ENCODE data around the gene PDGFB.

PDGFB gene

DNA sequence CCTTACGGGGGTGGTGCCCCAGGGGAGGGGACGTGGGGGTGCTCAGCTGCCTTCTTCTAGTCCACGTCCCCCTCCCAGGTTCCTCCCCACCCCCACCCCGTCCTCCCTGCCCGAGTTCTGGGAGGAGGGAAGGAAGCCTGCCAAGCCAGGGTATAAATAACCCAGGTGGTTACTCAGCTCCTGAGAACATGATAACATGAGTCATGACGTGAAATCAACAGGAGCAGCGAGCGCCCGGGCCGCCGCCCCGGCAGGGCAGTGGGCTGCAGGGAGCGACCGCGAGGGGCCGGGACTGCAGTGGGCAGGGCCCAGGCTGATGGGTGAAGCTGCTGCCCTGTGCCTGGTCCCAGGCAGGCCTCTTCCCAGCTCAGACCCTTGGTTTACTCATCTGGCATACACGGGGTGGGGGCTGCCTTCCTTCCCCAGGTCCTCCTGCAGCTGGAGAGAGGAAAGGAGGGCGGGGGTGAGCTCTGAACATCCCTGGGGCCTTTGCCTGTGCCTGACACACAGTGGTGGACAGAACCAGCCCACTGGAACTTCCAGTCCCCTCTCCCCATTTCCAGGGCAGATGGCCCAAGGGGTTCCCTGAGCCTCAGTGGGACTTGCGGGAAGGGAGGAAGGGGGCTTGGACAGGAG lies 8.8 kb upstream of the PDGFB start:
- no peak for DNase-seq

DNA sequence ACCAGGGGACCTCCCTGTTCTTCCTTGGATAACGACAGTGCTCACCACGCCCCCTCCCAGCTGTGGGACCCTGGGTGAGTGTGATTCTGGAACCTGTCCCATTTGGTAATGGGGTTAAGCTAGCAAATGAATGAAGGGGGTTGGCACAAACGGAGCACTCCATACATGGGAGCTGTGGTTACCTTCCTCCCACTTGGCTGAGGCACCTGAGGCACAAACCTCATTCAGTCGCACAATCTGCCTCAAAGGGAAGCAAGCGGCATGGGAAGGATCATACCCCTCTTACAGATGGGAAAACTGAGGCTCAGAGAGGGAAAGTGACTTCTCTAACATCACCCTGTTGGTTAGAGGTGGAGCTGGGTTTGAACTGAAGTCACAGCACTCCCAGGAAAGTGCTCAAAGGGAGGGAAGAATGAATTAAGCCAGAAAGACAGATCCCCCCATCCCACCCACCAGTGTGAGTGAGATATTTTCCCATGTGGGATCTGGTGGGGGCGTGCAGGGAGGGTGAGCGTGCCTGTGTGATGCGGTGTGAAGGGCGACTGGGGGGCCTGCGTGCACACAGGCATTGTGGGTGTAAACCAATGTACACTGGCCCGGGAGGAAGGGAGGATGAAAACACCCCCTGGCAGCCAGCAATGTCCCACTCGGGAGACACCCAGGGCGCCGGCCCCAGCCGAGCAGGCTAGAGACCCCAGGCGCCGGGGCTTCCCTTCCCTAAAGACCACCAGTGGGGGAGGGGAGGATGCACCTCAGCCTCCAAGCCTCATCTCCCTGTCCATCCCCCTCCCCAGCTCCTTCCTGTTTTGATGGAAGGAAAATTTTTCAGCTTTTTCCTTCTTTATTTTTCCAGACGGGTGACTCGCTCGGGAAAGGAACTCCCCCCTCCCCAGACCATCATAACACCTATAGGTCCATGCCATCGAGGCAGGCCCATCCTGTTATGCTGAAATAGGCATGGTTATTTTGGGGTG lies 8.0 kb upstream of the PDGFB start:
- no peak for DNase-seq

- no peak for DNase-seq
Observed at GRCh38 chr22:39251762-39252460, 7.1 kb upstream of the PDGFB start.

GRCh38 chr22:39250838-39251237 lies 6.1 kb upstream of the PDGFB start:
- DNase-seq, result no peak

DNA sequence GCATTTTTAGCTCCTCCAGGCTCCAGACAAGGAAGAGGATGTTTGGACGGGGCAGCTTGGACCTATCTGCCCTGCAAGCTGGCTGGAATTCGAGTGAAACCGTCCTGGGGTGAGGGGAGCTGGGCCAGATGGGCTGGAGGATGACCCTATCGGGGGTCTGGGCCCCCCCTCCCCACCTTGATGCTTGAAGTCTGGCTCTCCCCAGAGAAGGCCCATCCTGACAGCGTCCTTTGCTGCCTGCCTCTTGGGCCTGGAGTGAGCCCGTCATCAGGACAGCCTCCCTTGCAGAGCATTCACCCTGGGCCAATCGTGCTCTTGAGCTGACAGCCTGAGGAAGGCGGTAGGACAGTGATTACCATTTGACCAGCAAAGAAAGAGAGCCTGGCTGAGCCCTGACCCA lies 5.3 kb upstream of the PDGFB start:
- no peak for DNase-seq

- DNase-seq, result no peak
Observed at GRCh38 chr22:39249086-39249704, 4.4 kb upstream of the PDGFB start.

DNA sequence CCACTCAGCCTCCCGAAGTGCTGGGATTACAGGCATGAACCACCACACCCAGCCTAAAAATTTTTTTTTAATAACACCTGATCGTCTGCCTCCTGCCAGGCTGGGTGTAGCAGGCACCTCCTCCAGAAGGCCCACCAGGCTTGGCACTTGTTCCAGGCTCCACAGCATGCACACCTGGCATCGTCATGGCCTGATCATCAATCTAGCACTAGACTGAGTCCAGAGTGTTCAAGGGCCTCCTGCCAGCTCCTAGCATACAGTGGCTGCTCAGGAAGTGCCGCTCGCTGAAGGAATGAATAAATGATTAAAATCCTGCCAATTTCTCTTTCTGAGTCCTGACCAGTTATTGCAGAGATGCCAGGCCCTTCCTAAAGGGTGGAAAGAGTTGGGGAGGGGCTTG lies 3.5 kb upstream of the PDGFB start:
- DNase-seq, result no peak

DNA sequence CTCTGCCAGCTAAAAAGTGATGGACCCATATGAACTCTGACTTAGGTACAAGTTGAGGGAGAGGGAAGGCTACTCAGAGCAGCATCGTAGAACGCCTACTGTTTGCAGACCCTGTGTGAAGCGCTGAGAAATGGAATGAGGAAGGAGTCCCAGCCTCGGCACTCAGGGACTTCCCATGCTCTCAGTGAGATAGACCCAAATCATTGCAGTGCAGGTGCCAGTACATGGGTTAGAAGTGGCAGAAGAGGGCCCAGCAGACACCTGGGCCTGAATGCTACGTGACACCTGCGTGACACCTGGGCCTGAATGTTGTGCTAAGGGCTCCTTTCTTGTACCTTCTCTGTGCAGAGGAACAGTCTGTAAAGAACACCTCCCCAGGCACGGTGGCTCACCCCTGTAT lies 2.6 kb upstream of the PDGFB start:
- no peak for DNase-seq

- DNase-seq, result no peak
Observed at GRCh38 chr22:39246690-39247332, 2.0 kb upstream of the PDGFB start.

DNA sequence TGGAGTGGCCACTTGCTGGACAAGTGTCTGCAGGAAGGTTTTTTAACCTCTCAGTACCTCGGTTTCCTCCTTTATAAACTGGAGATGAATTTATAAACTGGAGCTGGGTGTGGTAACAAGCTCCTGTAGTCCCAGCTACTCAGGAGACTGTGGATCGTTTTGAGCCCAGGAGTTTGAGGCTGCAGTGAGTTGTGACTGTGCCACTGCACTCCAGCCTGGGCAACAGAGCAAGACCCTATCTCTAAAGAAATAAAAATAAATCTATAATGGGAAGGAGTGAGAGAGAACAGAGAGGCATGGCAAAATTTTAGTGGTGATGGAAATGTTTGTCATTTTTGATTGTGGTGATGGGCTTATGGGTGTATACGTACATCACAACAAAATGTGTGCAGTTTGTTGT lies 1.4 kb upstream of the PDGFB start:
- DNase-seq, result no peak

GRCh38 chr22:39245130-39246039 lies 603 bp upstream of the PDGFB start:
- DNase-seq, result no peak

DNA sequence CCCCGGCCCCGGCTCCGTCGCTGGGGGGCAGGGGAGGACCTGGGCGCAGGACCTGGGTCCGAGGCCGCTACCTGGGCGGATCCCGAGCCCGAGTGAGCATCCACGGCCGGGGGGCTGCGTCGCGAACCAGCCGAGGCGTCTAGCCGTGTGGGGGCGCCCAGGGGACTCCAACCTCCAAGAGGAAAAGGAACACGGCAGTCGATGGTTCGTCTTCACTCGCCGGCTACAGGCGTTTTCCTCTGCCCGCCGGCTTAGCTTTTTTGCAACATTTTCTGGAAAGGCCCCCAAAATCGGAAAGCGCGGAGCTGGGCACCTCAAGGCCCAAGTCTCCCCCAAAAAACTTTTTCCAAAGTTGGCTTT lies 666 bp downstream of the PDGFB start:
- DNase-seq, result no peak

DNA sequence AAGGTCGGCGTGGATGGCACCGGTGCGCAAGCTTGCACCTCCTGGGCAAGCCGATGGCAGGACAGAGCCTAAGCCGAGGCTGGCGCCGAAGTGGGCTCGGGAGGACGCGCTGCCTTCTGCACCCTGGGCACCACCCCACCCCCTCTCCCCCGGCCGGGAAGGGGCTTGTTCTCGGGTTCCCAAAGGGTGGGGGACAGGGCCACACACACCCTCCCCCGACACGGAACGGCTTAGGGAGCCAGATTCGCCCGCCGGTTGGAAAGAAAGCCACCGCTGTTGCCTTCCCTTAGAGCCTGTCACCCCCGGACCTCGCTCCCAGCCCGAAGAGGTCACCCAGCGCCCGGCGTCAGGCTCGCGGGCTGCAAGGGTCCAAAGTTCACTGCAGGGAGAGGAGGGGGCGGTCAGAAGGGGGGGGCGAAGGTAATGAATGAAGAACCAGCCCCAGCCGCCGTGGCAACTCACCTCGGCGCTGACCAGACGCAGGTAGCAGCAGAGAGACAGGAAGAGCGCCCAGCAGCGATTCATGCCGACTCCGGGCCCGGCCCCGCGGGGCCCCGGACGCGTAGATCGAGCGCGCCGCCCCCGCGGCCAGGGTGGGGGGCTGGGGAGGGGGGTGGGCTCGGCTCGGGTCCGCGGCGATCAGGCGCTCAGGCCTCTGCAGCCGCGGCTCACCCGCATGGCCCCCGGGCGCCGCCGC lies 1.2 kb downstream of the PDGFB start:
- DNase-seq, result no peak

DNA sequence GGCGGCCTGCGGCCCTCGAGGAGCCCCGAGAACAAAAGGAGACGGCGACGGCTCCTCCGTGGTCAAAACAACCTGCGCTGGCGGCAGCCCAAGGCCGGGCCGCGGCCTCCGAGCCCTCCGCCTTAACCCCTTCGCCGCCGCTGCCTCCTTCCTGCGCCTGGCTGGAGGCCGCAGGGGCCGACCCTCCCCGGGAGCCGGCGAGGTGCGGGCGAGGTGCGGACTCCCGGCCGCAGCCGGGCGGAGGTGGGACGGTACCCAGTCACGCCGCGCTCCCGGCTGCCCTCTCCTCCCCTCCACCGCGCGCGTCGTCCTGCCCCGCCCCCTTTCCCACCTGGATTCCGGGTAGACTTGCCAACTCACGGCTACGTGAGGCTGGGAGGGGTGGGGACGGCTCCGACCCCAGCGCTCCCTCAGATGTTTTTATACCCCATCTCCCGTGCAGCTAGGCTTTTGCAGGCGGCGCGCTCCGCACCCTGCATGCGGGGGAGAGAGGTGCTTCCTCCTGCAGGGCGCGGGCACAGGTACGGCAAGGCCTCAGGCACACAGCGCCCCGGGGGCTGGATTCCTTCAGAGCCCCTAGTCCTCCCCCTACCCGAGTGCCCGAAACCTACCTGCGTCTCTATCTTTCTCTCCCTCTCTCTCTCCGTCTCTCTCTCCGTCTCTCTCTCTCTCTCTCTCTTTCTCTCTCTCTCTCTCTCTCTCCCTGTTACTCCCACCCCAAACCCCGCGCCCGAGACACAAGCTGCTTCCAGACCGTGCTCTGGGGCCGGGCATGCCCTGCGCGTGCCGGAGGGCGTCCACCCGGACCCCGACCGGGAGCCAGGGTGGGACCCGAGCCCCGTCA lies 2.0 kb downstream of the PDGFB start:
- DNase-seq, result no peak

DNA sequence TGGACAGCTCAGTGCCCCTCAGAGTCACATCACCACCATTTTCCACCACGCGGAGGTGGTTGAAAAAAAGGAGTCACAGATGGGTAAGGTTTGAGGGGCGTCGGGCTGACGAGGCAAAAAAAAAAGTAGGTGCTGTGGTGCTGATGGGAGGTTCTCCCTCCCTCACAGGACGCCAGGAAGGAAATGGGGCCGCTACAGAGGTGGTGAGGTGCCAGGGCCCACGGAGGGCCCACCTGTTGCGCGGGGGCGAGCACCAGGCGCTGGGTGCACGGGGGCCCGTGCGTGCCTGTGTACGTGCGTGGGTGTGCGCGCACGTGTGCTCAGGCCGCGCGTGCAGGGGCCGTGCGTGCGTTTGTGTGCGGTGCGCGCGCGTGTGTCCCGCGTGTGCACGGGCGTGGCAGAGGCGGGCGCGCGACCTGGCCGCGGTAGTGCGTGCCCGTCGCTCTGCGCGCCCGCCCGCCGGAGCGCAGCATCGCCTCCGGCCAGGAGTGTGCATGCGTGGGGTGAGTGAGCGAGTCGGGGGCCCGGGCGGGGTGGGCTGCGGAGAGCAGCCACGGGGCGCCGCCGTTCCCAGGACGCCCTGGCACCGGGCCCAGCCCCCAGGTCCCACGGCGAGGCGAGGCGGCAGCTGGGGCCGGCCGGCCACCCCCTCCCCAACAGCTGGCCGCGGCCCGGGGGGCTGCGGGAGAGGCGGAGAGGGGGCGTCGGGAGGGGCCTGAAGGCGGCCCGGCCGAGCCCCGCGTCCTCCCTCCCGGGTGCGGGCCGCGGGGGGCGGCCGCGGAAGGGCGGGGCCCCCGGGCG lies 2.8 kb downstream of the PDGFB start:
- DNase-seq, result no peak

DNA sequence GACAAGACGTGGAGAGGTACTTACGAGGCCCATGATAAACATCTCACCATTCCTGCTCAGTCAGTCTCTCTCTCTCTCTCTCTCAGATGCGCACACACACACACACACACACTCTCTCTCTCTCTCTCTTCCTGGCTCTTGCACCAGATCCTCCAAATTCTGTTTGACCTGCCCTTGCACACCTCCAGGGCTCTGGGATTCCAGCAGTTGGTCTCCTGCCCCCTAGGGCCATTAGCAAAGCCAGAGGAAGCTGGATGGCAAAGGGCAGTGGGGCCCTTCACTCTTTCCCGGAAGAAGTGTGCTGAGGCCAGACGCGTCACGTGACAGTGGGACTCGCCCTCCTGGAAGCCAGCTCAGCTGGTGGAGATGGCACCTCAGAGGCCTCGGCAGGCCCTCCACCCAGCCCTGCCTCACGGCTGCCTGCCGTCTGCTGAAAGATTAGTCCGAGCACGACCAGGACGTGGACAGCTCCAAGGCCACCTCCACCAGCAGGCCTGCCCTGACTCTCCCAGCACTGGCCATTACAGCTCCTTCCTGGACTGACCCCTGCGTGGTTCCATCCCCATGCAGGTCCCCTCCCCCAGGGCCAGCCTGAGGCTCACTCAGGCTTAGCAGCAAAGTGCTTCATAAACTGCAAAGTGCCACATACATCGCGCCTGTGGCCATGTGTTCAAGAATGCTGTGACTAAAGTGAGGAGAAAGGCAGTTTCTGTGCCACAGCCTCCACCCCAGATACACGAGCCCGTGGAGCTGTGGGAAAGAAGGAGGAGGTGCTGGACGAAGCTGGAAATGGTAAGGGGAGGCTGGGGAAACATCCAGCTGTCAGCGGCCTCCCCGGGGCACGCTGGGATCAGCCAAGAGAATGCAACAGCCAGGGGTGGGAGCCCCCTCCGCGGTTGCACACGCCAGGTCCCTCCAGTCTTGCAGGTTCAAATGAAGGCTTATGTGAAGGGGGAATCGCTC lies 3.7 kb downstream of the PDGFB start:
- peak; percentile 5 for DNase-seq

DNA sequence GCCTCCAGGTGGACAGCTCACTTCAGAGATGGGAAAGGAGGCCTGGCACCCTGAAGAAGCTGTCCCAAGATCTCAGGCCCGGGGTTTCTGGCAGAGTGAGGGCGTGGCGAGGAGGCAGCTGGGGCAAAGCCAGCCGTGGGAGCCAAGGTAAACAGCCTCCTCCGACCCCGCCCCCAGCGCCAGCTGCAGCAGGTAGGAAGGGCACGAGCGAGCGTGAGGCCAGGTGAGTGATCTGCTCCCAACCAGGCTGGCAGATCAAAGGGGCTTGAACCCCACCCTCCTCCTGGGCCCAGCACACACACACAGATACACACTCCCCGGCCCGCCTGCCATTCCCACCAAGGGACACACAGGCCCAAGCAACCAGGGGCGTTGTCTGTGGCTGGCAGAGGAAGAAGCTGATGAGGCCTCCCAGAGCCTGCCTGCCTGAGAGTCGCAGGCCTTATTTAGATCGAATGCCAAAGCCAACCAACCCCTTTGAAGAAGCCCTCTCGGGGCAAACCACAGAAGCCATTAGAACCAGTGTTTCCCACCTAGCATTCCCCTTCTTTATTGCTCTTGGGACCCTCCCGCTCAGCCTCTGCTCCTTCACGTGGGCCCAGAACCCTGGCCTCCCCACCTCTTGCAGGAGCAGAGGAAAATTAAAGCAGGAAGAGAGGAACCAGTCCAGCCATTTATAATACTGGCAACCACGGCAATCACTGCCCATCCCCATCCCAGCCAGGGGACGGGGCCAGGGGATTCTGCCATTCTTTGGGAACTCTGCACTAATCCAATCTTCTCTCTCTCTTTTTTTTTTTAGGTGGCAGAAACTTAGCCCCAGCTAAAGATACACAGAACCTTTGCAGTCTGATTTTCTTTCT lies 5.0 kb downstream of the PDGFB start:
- DNase-seq, result no peak
